GM12878 (cell line): ENCODE data around the gene CDKN1B.

ENCODE experiments used
- CHD2 ChIP-seq: IDR thresholded peaks from 2 replicates; pipeline ENCODE4 v1.6.1; 2011; ENCODE audit warnings: low read depth, low read length, improper control_type of control experiment, borderline replicate concordance
- EP300 ChIP-seq, 2 experiments: fragments of 150-350 bp in 1 of 2; IDR thresholded peaks; 2 replicates each; pipeline ENCODE4 v1.6.1; 2011 to 2012; ENCODE audit warnings: low read depth in 2 of 2, low read length in 2 of 2, borderline replicate concordance in 1 of 2, improper control_type of control experiment in 1 of 2, inconsistent platforms in 1 of 2; ENCODE audit not compliant: control insufficient read depth in 1 of 2
- POLR2AphosphoS5 ChIP-seq: IDR thresholded peaks from 2 replicates; pipeline ENCODE4 v1.6.1; 2011; ENCODE audit warnings: mild to moderate bottlenecking, low read length, inconsistent platforms
- RBBP5 ChIP-seq: fragments of 200-600 bp; sonication (generic); conservative IDR thresholded peaks from 2 replicates; pipeline ENCODE4 v1.6.1; 2016
- SP1 ChIP-seq: IDR thresholded peaks from one replicate; pipeline ENCODE4 v1.6.1; 2011; ENCODE audit warnings: low read depth, low read length
- TCF7 ChIP-seq: IDR thresholded peaks from 2 replicates; pipeline ENCODE4 v1.6.1; 2014; ENCODE audit warnings: antibody characterized with exemption, borderline replicate concordance
- TF ChIP-seq, protein P1 (sequence below): IDR thresholded peaks from 2 replicates; pipeline ENCODE4 v1.6.1; 2011; ENCODE audit warnings: low read depth, low read length, improper control_type of control experiment, borderline replicate concordance
- TF ChIP-seq, protein P2 (sequence below): IDR thresholded peaks from 2 replicates; pipeline ENCODE4 v1.6.1; 2012; ENCODE audit warnings: low read depth, low read length, improper control_type of control experiment
- TF ChIP-seq, protein P3 (sequence below): IDR thresholded peaks from 2 replicates; pipeline ENCODE4 v1.6.1; 2012; ENCODE audit warnings: mild to moderate bottlenecking, low read depth, low read length
- TF ChIP-seq, protein P4 (sequence below), 3 experiments: IDR thresholded peaks in 2 of 3; conservative IDR thresholded peaks in 1 of 3; 2 replicates each; pipeline ENCODE4 v1.5.1; 2011; ENCODE audit warnings: low read depth in 3 of 3, low read length in 3 of 3, mild to moderate bottlenecking in 3 of 3, control low read depth in 2 of 3, moderate library complexity in 2 of 3, inconsistent platforms in 1 of 3, mixed read lengths in 1 of 3; ENCODE audit not compliant: control insufficient read depth in 2 of 3, insufficient read depth in 1 of 3; ENCODE audit errors: extremely low read depth in 1 of 3

DNA sequence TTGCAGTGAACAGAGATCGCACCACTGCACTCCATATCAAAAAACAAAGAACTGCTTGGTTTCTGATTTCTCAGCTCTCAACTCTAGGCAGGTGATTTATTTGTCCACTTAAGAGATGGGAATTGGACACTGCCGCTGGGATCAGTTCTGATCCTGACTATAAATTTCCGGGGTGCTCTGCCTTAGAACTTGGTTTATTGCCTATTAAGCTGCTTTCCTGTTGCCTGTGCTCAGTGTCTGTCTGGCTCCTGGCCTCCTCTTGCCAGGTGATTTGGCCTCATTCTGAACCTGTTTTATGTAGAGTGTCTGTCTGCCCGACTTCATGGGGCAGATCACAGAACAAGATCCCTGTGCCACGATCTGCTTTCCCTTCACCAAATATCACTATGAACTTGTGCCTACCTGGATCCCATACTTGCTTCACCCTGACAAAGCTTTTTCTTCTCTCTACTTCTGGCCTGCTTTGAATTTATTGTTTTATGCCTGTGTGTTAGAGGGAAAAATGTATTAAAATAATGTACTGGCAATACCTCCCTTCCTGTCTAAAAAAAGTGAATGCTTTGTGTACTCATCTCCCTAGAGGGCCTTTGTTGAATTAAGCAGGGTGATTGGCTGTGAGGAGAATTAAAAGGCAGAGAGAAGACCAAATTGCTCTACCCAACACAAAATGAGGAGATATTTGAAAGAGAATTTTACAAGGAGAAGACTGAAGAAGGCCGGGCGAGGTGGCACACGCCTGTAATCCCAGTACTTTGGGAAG is 27.6 kb downstream of the CDKN1B start:
- TF ChIP-seq POLR2AphosphoS5: no peak
- TF ChIP-seq EP300 (IDR thresholded peaks at IDR 0.05; ENCODE audit: borderline replicate concordance in 1 of 2, control insufficient read depth in 1 of 2, low read depth in 2 of 2, low read length in 2 of 2): no peak
- TF ChIP-seq, protein P1, sequence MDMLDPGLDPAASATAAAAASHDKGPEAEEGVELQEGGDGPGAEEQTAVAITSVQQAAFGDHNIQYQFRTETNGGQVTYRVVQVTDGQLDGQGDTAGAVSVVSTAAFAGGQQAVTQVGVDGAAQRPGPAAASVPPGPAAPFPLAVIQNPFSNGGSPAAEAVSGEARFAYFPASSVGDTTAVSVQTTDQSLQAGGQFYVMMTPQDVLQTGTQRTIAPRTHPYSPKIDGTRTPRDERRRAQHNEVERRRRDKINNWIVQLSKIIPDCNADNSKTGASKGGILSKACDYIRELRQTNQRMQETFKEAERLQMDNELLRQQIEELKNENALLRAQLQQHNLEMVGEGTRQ: no peak
- TF ChIP-seq RBBP5: no peak
- TF ChIP-seq, protein P2, sequence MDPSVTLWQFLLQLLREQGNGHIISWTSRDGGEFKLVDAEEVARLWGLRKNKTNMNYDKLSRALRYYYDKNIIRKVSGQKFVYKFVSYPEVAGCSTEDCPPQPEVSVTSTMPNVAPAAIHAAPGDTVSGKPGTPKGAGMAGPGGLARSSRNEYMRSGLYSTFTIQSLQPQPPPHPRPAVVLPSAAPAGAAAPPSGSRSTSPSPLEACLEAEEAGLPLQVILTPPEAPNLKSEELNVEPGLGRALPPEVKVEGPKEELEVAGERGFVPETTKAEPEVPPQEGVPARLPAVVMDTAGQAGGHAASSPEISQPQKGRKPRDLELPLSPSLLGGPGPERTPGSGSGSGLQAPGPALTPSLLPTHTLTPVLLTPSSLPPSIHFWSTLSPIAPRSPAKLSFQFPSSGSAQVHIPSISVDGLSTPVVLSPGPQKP: no peak
- TF ChIP-seq, protein P3, sequence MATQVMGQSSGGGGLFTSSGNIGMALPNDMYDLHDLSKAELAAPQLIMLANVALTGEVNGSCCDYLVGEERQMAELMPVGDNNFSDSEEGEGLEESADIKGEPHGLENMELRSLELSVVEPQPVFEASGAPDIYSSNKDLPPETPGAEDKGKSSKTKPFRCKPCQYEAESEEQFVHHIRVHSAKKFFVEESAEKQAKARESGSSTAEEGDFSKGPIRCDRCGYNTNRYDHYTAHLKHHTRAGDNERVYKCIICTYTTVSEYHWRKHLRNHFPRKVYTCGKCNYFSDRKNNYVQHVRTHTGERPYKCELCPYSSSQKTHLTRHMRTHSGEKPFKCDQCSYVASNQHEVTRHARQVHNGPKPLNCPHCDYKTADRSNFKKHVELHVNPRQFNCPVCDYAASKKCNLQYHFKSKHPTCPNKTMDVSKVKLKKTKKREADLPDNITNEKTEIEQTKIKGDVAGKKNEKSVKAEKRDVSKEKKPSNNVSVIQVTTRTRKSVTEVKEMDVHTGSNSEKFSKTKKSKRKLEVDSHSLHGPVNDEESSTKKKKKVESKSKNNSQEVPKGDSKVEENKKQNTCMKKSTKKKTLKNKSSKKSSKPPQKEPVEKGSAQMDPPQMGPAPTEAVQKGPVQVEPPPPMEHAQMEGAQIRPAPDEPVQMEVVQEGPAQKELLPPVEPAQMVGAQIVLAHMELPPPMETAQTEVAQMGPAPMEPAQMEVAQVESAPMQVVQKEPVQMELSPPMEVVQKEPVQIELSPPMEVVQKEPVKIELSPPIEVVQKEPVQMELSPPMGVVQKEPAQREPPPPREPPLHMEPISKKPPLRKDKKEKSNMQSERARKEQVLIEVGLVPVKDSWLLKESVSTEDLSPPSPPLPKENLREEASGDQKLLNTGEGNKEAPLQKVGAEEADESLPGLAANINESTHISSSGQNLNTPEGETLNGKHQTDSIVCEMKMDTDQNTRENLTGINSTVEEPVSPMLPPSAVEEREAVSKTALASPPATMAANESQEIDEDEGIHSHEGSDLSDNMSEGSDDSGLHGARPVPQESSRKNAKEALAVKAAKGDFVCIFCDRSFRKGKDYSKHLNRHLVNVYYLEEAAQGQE: no peak
- TF ChIP-seq TCF7: no peak
- TF ChIP-seq, protein P4, sequence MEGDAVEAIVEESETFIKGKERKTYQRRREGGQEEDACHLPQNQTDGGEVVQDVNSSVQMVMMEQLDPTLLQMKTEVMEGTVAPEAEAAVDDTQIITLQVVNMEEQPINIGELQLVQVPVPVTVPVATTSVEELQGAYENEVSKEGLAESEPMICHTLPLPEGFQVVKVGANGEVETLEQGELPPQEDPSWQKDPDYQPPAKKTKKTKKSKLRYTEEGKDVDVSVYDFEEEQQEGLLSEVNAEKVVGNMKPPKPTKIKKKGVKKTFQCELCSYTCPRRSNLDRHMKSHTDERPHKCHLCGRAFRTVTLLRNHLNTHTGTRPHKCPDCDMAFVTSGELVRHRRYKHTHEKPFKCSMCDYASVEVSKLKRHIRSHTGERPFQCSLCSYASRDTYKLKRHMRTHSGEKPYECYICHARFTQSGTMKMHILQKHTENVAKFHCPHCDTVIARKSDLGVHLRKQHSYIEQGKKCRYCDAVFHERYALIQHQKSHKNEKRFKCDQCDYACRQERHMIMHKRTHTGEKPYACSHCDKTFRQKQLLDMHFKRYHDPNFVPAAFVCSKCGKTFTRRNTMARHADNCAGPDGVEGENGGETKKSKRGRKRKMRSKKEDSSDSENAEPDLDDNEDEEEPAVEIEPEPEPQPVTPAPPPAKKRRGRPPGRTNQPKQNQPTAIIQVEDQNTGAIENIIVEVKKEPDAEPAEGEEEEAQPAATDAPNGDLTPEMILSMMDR (IDR thresholded peaks at IDR 0.05 in 2 of 3, conservative IDR thresholded peaks at IDR 0.05 in 1 of 3; ENCODE audit: control insufficient read depth in 2 of 3, extremely low read depth in 1 of 3, insufficient read depth in 1 of 3, low read depth in 3 of 3, low read length in 3 of 3): no peak
- no peak for TF ChIP-seq CHD2
- no peak for TF ChIP-seq SP1
